SIG-M5 treated with dmso at 0.1 percent for 504 hours (cell line): ENCODE data around the gene MYBPHL.

ENCODE experiments used
- DNase-seq: peaks from one replicate; lab custom pipeline; 2025; ENCODE audit not compliant: unreplicated experiment; lab: John Stamatoyannopoulos, UW

MYBPHL gene

DNA sequence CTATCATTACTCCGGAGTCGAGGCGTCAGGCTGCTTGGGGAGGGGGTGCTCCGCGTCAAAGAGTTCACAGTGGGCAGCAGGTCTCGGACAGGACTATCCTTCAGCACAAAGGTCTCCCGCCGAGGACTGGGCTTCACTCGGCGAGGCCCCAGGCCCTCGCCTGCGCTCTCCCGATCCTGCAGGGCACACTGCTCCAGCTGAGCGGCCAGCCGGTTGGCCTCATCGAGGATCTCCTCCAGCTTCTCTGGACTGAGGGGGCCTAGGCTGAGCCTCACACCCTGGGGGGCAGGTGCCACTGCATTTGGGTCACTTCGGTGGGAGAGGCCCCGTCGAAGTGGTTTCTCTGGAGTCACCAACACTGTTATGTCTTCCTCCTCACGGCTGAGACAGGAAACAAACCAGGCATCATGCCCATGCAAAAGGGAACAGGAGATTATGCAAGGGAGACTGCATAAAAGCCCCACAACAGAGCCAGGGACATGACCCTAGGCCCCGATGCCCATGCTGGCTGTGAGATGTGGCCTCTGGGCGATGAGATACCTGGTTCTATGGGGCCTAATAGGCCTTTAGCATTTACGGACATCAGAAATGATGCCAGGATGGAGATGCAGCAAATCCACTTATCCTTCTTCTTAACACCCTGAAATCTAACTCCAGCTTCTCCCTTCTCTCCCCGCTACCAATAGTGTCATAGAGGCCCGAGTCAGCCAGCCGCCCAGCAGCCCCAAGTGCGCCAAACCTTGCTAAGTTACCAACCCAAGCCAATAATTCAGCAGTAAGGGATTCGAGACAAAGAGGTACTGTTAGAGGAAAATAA is 24.9 kb downstream of the MYBPHL start:
- DNase-seq = peak; percentile 67

DNA sequence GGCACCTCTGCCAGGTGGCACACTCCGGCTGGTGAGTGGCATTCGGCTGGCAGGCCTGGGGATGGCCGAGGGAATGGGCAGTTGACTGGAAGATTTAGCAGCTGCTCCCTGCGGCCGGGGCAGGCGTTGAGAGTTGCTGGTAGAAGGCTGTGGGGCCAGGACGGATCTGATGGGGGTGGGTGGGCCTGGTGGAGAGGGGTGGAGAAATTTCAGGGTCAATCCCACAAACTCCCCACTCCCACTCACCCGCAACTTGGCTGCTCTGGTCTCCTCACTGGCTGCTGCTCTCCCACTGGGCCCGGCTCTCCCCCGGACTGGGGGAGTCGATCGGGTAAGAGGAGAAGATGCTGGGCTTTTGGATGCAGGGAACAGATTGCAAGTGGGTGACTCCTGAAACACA is 25.9 kb downstream of the MYBPHL start:
- no peak for DNase-seq

DNA sequence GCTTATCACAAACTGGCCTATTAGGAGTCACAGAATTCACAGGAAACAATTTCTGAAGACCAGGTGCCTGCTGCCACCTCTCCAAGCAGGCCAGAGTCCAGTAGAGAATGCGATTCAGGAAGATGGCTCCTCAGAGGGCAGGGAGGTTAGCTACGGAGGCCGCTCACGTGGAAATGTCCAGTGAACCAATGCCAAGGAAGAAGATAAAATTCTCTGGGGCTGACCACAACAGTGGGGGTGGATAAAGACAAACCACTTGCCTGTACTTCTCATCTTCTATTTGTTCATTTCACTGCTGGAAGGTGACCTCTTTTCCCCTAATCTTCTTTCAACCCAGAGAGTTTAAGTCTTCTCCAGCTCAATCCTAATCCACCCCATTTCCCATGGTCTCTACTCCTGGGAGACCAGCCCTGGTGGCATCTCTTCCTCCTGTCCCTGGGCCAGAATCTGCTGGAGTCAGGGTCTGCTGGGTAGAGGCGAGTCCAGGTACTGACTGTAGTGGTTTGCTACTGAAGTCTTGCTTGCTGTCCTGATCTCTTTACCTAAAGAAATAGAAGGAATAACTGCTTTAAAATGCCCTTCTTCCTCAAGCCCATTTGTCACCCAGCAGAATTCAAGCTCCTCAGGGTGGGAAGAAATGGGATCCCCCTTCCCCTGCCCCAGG is 27.1 kb downstream of the MYBPHL start:
- DNase-seq = no peak

DNA sequence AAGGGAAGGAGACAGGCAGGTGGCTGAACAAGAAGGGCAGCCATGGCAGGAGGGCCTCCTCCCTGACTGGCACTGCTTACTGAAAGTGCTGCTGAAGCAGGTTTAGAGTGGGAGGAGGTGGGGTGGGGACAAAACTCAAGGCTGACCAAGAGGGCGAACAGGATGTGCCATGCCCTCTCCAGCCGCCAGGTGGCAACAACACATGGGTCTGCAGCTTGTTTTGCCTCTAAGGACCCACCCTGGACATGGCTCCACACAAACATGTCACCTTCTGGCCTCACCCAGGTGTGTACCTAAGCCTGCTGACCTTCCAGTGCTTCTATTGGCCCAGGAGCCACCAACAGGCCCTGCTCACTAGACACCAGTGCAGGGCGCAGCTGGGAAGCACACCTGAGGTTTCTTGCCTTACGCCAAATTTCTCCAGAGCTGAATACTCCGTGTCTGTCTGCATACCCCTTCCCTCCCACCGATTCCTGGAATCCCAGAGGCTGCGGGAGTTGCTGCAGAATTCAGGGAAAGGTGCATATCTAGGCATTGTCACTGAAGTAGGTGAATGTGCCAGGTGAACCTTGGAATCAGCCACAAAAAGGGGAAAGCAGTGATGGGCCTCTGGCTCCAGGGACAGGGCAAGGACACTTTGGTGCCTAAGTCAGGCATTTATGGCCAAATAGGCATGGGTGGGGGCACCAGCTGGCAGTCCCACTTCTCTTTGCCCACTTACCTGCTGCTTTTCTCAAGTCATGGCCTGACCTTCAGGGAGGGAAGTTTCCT is 29.2 kb downstream of the MYBPHL start:
- peak; percentile 56 for DNase-seq

DNA sequence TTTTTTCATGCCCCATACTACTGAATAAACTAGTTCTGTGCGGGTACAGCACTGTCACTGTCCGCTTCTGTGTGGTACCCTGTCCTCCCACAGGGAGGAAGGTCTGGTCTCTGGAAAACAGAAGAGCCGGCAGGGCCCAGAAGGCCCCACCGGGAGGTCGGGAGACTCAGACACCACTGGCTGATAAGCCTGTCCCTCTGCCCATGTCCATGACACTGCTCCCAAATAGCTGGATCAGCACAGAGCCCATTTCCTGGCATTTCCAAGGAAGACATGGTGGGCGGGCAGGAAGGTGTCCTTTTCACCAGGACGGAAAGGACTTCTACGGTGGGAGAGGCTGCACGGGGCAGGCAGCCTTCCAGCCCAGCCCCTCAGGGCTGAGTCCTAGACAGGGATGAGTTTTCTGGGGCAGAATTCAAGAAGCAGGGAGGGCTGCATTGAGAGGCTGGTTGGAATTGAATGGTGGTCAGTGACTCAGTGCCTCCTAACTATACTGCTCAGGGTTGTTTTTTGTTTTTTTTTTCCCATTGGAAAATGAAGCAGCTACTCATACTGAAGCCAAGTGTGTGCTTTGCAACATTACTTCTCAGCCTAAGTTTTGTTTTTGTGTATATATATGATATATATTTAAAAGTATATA is 31.0 kb downstream of the MYBPHL start:
- no peak for DNase-seq

DNA sequence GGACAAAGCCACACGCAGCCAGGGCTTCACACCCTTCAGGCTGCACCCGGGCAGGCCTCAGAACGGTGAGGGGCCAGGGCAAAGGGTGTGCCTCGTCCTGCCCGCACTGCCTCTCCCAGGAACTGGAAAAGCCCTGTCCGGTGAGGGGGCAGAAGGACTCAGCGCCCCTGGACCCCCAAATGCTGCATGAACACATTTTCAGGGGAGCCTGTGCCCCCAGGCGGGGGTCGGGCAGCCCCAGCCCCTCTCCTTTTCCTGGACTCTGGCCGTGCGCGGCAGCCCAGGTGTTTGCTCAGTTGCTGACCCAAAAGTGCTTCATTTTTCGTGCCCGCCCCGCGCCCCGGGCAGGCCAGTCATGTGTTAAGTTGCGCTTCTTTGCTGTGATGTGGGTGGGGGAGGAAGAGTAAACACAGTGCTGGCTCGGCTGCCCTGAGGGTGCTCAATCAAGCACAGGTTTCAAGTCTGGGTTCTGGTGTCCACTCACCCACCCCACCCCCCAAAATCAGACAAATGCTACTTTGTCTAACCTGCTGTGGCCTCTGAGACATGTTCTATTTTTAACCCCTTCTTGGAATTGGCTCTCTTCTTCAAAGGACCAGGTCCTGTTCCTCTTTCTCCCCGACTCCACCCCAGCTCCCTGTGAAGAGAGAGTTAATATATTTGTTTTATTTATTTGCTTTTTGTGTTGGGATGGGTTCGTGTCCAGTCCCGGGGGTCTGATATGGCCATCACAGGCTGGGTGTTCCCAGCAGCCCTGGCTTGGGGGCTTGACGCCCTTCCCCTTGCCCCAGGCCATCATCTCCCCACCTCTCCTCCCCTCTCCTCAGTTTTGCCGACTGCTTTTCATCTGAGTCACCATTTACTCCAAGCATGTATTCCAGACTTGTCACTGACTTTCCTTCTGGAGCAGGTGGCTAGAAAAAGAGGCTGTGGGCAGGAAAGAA is 32.0 kb downstream of the MYBPHL start:
- DNase-seq = peak; percentile 66

DNA sequence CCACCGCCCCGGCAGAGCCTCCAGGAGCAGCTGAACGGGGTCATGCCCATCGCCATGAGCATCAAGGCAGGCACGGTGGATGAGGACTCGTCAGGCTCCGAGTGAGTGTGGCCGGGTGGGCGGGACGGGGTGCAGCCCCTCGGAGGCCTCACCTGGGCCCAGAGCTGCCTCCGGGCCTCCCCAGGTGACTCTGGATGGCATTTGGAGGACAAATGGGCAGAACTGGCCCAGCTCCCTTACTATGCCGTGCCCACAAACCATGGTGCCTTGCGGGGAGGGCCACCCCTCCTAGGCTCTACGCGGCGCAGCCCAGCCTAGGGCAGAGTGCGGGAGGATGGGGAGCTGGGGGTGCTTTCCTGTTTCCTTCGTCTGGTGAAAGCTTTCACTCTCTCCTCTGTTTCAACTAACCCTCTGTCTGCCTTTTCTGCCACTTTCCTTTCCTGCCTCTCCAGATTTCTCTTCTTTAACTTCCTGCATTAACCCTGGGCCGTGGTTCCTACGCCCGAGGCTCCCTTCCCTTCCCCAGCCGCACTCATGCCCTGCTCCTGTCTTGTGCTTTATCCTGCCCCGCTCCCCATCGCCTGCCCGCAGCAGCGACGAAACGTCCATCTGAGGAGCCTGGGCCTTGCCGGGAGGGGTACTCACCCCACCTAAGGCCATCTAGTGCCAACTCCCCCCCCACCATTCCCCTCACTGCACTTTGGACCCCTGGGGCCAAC is 33.1 kb downstream of the MYBPHL start:
- DNase-seq = no peak

DNA sequence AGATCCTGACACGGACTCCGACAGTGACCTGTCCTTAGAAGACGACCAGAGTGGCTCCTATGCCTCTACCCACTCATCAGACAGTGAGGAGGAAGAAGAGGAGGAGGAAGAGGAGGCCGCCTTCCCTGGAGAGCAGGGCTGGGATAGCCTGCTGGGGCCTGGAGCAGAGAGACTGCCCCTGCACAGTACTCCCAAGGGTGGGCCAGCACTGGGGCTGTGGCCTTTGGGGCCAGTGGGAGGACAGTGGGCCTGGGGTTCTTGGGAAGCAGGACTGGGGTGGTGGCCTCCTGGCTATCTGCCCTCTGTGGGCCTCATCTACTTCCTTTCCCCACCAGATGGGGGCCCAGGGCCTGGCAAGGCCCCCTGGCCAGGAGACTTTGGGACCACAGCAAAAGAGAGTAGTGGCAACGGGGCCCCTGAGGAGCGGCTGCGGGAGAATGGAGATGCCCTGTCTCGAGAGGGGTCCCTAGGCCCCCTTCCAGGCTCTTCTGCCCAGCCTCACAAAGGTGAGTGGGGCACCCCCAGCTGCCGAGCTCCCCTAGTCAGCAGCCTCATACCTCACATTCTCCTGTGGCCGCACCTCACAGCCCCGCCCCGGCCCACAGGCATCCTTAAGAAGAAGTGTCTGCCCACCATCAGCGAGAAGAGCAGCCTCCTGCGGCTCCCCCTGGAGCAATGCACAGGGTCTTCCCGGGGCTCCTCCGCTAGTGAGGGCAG is 33.8 kb downstream of the MYBPHL start:
- no peak for DNase-seq

DNA sequence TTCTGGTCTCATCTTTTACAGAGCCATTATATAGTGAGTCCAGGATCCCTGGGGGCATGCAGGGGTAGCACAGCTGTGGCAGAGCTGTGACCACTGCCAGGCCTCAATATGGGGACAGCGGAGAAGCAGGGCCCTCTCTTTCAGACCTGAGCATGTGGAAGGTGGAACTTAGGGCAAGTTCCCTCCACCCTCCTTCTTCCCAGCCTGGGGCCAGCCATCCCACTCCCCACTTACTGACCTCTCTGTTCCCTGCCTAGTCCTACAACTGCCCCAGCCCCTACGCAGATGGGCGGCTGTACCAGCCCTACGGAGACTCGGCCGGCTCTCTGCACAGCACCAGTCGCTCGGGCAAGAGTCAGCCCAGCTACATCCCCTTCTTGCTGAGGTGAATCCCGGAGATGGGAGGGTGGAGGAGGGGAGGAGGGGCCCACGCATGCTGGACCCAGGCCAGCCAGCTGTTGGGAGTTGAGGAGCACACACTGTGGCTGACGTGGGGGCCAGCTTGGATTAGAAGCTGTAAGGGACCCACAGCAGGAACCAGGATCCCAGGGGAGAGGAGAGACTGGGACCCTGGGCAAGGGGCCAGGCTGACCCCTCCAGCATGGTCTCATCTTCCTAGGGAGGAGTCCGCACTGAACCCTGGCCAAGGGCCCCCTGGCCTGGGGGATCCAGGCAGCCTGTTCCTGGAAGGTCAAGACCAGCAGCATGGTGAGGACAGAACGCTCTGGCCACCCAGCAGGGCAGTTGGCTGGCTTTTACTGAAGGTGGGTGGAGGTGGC is 34.6 kb downstream of the MYBPHL start:
- DNase-seq = no peak

DNA sequence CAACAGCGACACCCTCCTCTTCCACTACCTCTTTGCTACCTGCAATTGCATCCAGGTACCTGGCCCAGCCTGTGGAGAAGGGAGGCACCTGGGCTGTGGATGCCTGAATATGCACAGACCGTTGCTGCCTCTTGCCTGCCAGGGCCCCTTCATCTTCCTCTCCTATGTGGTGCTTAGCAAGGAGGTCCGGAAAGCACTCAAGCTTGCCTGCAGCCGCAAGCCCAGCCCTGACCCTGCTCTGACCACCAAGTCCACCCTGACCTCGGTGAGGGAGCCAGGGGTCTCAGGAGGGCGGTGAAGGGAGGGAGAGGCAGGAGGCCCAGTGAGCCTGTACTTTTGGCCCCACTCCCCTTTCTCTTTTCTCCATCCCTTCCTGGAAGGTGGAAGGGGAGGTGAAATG is 35.4 kb downstream of the MYBPHL start:
- DNase-seq = no peak

DNA sequence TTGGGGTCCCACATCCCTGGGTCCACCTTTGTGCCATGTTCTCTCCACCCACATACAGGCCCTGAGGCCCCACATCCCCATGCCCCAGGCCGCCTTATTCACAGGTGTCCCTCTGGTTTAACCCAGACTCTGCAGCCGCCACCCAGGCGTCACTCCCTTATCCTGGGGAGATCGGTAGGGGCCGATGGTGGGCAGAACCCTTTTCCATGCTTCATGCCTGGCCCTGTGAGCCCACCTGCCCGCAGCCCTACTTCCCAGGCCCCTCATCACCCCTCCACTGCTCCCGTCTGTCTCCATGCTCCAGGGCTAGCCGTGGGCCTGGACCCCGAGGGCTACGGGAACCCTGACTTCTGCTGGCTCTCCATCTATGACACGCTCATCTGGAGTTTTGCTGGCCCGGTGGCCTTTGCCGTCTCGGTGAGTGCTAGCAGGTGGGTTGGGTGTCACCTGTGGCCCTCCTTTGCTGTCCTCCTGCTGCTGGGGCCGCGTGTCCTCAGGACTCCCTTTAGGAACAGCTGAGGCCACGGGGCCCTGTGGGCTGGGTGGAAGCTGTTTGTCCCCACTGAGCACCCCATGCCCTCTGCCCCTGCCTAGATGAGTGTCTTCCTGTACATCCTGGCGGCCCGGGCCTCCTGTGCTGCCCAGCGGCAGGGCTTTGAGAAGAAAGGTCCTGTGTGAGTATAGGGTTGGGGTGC is 36.0 kb downstream of the MYBPHL start:
- no peak for DNase-seq

DNA sequence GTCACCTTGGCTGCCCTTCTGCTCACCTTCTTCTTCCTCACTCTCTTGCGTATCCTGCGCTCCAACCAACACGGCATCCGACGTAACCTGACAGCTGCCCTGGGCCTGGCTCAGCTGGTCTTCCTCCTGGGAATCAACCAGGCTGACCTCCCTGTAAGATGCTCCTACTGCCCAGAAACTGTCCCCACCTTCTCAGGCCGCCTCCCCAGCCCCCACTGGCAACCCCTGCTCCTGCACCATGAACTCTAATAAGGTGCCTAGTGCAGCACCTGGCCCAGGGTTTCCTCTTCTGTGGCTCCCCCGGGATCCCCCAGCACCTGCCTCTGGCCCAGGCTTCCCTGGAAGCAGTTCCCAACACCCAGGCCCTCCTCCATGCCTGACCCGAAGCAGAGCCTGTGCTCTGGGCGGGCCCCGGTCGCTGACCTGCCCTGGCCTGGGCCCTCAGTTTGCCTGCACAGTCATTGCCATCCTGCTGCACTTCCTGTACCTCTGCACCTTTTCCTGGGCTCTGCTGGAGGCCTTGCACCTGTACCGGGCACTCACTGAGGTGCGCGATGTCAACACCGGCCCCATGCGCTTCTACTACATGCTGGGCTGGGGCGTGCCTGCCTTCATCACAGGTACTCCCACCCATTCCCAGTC is 36.7 kb downstream of the MYBPHL start:
- DNase-seq = no peak

DNA sequence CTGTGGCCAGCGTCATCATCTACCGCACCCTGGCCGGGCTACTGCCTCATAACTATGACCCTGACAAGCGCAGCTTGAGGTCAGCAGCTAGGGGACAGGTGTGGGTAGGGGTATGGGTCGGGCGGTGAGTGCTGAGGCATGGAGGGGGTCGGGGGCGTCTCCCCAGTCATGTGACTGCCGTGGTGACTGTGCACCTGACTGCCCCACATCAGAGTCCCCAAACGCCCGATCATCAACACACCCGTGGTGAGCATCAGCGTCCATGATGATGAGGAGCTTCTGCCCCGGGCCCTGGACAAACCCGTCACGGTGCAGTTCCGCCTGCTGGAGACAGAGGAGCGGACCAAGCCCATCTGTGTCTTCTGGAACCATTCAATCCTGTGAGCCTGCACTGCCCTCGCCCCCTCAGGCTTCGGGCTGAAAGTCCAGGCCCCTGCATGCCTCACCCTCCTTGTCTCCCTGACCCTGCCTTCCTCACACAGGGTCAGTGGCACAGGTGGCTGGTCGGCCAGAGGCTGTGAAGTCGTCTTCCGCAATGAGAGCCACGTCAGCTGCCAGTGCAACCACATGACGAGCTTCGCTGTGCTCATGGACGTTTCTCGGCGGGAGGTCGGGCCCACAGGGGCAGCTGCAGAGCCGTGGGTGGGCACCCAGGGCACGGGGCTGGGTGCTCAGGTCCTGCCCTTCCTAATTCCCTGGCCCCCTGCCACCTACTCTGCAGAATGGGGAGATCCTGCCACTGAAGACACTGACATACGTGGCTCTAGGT is 37.4 kb downstream of the MYBPHL start:
- no peak for DNase-seq

DNA sequence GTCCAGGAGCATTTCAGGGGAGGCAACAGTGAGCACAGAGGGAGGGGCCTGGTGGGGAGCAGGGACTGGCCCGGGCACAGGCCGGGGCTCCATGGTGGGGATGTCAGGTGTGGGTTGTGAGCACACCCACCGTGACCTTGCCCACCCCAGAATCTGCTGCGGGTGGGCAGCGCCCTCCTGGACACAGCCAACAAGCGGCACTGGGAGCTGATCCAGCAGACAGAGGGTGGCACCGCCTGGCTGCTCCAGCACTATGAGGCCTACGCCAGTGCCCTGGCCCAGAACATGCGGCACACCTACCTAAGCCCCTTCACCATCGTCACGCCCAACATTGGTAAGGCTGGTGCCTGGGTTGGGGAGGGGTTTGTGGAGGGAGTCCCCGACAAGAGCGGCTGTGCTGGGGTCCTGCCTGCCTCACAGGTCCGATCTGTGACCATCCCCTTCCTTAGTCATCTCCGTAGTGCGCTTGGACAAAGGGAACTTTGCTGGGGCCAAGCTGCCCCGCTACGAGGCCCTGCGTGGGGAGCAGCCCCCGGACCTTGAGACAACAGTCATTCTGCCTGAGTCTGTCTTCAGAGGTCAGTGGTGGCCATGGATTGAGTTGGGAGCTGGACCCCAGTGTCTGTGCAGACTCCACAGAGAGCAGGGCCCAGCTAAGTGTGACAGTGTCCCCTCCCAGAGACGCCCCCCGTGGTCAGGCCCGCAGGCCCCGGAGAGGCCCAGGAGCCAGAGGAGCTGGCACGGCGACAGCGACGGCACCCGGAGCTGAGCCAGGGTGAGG is 38.2 kb downstream of the MYBPHL start:
- DNase-seq = no peak

DNA sequence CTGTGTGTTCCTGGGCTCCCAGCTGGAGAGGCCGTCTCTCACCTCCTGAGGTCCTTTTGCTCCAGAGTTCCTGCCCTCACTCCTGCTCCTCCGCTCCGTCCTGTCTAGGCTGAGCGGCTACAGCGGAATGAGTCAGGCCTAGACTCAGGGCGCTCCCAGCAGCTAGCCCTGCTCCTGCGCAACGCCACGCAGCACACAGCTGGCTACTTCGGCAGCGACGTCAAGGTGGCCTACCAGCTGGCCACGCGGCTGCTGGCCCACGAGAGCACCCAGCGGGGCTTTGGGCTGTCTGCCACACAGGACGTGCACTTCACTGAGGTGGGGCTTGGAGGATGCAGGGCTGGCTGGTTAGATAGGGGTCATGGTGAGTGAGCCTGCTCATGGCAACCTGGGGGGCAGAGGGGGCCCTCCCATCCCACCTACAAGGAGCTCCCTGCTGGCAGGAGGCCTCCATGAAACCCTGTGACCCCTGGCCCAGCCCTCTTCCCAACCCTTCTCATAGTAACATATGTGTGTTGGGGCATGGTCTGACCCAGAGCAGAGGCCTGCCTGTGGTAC is 39.0 kb downstream of the MYBPHL start:
- DNase-seq = no peak
